Spleen (tissue), 7 donors: Measurements from ENCODE around the gene PSMC4.

Experiments
- CTCF ChIP-seq, 11 experiments: fragments of 200-600 bp in 7 of 11; fragments of 450-650 bp in 4 of 11; sonication (generic) in 4 of 11; IDR thresholded peaks in 8 of 11; conservative IDR thresholded peaks in 3 of 11; 1 replicate in 7 of 11; 2 replicates in 4 of 11; pipeline versions ENCODE4 v1.4.0 to v1.8.0; 2016 to 2021; ENCODE audit warnings: antibody characterized with exemption in 11 of 11, inconsistent platforms in 4 of 11, mild to moderate bottlenecking in 1 of 11
- POLR2A ChIP-seq, 3 donors: fragments of 450-650 bp; IDR thresholded peaks; one replicate each; pipeline ENCODE4 v1.5.1; 2017; ENCODE audit warnings: antibody characterized with exemption in 3 of 3, mild to moderate bottlenecking in 1 of 3
- POLR2AphosphoS5 ChIP-seq, 3 donors: sonication (generic); formaldehyde crosslinking; IDR thresholded peaks; one replicate each; pipeline ENCODE4 v1.5.1; 2017; ENCODE audit warnings: antibody characterized with exemption in 3 of 3
- donor health status: DM: no; HTN: no; CAD: no; lungs with moderate emphysema.
- donor health status: DM: no; HTN: no; CAD: no.
- donor health status: DM: no; HTN: no; CAD: no.

DNA sequence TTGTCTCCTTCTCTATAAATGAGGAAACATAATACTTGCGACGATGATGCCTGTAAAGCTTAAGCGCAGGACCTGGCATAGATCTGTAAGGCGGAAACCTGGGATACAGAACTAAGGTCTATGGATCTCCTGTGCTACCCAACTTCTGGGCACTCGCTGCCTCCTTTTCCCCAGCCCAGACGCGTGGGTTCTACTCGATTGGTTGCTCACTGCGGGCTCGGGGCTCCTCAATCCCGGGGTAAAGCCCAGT lies 615 bp upstream of the PSMC4 start:
- no peak for TF ChIP-seq CTCF (IDR thresholded peaks at IDR 0.05 in 8 of 11, conservative IDR thresholded peaks at IDR 0.05 in 3 of 11)
- TF ChIP-seq POLR2A (IDR thresholded peaks at IDR 0.05): no peak
- TF ChIP-seq POLR2AphosphoS5 (IDR thresholded peaks at IDR 0.05): no peak
